GM21528 (cell line): ENCODE results near the gene RPTOR.

Experiments used
- ATAC-seq: cut with Tn5 transposase; IDR thresholded peaks from one replicate; pipeline ENCODE4 v1.9.1; 2021; ENCODE audit warnings: mild to moderate bottlenecking, moderate library complexity; ENCODE audit not compliant: unreplicated experiment, low FRiP score

RPTOR gene

GRCh38 chr17:81010935-81011334, 466.3 kb downstream of the RPTOR start:
- no peak for ATAC-seq

GRCh38 chr17:81011951-81012350, 467.3 kb downstream of the RPTOR start:
- ATAC-seq, result no peak

DNA sequence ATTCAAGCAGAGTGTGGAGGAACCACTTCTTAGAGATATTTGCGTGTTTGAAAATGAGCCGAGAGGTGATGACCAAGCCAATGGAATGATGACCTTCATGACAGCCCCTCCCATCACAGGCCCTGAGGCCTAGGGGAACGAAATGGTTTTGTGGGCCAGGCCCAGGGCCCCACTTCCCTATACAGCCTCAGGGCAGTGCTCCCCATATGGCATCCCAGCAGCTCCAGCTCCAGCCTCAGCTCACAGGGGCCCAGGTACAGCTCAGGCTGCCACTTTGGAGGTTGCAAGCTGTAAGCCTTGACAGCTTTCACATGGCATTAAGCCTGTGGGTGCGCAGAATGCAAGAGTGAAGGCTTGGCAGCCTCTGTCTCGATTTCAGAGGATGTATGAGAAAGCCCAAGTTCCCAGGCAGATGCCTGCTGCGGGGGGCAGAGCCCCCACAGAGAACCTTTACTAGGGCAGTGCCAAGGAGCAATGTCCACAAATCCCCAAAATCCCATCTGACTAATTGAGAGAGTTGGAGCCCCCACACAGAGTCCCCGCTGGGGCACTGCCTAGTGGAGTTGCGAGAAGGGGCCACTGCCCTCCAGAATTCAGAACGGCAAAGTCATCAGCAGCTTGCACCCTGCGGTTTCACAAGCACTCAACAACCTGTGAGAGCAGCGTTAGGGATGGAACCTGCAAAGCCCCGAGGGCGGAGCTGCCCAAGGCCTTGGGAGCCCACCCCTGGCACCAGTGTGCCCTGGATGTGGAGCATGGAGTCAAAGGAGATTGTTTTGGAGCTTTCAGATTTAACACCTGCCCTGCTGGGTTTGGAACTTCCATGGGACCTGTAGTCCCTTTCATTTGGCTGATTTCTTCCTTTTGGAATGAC, 468.2 kb downstream of the RPTOR start:
- ATAC-seq, result no peak

DNA sequence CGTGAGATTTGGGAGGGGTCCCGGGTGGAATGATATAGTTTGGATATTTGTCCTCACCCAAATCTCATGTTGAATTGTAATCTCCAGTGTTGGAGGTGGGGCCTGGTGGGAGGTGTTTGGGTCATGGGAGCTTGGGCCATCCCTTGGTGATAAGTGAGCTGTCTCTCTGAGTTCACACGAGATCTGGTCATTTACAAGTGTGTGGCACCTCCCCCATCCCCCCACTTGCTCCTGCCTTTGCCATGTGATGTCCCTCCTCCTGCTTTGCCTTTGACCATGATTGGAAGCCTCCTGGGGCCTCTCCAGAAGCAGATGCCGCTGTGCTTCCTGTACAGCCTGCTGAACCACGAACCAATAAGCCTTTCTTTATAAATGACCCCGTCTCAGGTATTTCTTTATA, 469.0 kb downstream of the RPTOR start:
- no peak for ATAC-seq

GRCh38 chr17:81015136-81015535, 470.5 kb downstream of the RPTOR start:
- ATAC-seq, result no peak
